GM13976 (cell line): ENCODE results near the gene KIF26A.

Source experiments
- DNase-seq: peaks from one replicate; pipeline ENCODE4 v3.0.0; 2012; ENCODE audit warnings: low spot score
- in situ Hi-C: fragments of 300-500 bp; cut with MboI; formaldehyde crosslinking; loops from one replicate; pipeline ENCODE4 v1.12.0; 2022; ENCODE audit warnings: low sequenced_read_pairs, mixed read lengths, inconsistent platforms; ENCODE audit not compliant: unreplicated experiment
- TF ChIP-seq, protein P1 (sequence below): IDR thresholded peaks from 2 replicates; pipeline ENCODE4 v1.5.1; 2012; ENCODE audit warnings: borderline replicate concordance, mild to moderate bottlenecking; ENCODE audit not compliant: insufficient read depth; ENCODE audit errors: extremely low read depth, missing control alignments, control extremely low read depth

Gene KIF26A

DNA sequence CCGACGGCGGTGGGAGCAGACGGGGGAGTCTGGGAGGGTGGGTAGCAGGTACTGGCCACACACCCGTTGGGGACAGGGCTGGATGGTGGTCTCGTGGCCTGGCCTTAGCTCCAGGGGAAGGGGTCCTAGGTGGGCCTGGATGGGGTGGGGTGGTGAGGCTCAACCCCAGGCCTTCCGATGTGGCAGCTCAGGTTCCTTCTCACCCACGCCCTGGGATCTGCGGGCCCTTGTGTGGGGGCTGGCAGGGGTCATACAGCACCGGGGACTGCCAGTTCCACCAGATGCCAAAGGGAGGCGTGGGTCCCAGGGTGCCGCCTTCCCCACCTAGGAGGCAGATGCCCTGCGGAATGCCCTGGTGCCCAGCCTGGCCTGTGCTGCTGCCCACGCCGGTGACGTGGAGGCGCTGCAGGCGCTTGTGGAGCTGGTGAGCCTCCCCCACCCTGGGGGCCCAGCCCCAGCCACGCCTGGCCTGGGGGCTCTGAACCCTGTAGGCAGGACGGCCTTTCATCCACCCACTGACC, 31.9 kb upstream of the KIF26A start:
- no peak for DNase-seq
- in situ Hi-C loops, result no loop called here
- TF ChIP-seq, protein P1, sequence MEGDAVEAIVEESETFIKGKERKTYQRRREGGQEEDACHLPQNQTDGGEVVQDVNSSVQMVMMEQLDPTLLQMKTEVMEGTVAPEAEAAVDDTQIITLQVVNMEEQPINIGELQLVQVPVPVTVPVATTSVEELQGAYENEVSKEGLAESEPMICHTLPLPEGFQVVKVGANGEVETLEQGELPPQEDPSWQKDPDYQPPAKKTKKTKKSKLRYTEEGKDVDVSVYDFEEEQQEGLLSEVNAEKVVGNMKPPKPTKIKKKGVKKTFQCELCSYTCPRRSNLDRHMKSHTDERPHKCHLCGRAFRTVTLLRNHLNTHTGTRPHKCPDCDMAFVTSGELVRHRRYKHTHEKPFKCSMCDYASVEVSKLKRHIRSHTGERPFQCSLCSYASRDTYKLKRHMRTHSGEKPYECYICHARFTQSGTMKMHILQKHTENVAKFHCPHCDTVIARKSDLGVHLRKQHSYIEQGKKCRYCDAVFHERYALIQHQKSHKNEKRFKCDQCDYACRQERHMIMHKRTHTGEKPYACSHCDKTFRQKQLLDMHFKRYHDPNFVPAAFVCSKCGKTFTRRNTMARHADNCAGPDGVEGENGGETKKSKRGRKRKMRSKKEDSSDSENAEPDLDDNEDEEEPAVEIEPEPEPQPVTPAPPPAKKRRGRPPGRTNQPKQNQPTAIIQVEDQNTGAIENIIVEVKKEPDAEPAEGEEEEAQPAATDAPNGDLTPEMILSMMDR, result no peak

DNA sequence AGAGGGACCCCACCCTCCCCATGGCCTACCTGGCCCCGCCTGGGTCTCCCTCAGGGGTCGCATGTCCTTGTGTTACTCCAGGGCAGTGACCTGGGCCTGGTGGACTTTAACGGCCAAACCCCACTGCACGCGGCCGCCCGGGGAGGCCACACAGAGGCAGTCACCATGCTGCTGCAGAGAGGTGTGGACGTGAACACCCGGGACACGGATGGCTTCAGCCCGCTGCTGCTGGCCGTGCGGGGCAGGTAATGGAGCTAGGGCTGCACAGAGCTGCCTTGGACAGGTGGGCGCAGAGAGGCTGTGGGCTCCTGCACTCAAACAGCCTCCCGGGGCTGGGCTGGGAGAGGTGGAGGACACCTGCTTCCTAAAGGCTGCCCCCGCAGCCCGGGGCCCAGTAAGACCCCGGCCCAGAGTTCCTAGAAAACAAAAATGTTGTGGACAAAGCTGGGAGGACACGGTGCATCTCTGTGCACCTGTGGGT, 31.2 kb upstream of the KIF26A start:
- in situ Hi-C loops, result no loop called here
- DNase-seq, result no peak
- TF ChIP-seq, protein P1, result no peak

DNA sequence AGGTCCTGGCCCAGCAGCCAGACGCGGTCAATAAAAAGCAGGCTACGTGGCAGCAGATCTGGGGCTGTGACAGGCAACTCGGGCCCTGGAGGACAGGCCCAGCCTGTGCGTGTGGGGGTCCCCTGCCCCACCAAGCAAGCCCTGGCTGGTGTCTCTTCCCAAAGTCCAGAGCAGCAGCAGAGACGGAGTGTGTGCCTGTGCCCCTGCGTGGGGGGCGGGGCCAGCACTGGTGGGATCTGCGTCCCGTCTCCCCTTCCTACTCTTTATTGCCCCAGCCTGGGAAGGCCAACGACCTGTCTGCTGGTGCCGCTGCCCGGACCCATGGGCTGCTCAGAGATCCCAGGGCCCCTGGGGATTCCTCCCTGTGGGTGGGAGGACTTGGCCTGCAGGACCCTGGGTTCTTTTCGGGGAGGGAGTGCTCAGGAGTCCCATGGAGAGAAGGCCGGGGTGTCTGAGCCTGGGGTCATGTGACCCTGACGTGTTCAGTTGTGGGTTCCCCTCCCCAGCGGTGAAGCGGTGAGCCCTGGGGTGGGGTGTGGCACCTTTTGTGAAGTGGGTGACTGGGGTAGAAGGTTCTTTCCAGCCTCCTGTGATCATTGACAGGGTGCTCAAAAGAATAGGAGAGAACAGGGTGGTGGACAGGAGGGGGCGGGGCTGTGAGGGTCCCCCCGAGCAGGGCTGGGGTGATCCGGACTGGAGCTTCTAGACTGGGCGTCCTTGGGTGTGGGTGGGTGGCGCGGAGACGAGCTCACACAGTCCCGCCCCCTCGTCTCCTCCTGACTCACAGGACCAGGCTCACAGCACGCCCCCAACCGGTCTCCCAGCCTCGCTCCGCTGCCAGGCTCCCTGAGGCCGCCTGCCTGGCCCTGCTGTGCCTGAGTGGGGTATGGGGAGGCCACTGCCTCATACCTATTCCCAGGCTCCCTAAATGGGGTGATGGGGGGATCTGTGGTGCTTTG, 30.5 kb upstream of the KIF26A start:
- in situ Hi-C loops, result no loop called here
- no peak for DNase-seq

DNA sequence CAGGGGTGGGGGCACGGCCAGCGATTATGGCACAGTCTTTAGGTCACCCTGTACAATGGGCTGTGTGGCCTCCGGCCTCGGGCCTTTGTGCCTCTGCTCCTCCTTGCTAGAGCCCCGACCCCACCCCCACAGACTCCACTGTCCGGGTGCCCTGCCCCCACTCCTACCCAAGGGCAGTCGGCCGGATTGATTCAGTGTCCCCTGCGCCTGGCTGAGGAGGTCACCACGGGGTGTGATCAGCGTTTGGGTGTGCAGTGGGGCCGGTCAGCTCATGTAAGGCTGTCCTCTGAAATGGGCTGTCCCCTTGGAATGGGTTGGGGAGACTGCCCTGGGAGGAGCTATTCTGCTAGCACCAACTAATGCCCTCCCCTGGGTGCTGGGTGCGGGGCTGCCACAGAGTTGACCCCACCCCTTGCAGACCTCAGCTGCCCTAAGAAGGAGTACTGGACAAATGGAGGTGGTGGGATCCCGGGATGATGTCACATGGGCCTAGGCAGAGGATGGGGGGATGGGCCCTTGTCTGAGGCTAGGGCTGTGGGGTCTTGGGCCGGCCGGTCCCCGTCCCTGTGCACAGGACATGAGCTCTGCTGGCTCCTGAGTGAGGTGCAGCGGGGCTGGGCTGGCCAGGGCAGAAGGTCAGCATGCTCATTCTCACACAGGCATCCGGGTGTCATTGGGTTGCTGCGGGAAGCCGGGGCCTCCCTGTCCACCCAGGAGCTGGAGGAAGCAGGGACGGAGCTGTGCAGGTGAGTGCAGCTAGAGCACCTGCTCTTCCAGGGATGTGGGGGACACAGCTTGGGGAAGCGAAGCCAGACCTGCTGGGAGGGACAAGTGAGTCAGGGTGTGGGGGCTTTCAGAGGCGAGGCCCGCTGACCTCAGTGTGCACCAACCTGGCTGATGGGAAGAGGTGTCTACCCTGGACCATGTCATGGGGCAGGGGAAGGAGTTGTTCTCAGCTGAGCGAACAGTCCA, 29.5 kb upstream of the KIF26A start:
- TF ChIP-seq, protein P1, result no peak
- in situ Hi-C loops, result no loop called here
- DNase-seq, result no peak

More for the DNA sequence above, 30.5 kb upstream of the KIF26A start:
- TF ChIP-seq, protein P1, result no peak

DNA sequence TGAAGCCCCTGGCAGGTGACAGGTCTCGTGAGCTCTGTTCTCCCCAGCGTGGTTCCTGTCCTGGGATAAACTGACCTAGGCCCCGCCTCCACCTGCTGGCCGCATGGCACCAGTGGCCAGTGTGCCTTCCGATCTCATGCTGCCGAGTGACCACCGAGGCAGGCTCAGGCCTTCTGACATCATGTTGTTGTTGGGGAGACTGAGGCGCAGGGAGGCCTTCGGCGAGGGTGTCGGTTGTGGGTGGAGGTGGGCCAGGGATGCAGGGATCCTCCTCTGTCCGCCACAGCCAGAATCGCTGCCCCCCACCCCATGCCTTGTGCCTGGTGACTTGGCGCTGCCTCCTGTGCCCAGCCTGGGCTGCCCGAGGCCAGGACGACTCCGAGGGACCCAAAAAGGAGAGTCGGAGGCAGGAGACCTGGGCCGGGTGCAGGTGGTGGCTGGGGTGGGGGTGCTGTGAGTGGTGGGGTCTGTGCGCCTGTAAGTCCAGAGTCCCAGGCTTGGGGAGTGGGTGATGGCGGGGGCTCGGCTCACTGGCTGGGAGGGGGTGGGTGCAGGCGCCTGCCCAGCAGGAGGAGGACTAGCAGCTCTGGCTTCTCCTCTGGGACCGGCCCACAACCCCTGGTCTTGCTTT, 28.5 kb upstream of the KIF26A start:
- TF ChIP-seq, protein P1, result no peak
- no peak for DNase-seq
- in situ Hi-C loops, result no loop called here
